A673 (cell line): ENCODE results near the gene KLHL35. TPM values are rescaled to one million over a fixed set of nuclear protein-coding genes. Genes with fewer than 3 reads are reported as not detected.

Experiments used
- BruUV-seq: library from RNA; stranded (reverse); fragments of 400-500 nt; replicated peaks from 2 replicates; lab custom pipeline; 2021; lab: Mats Ljungman, UMichigan
- CTCF ChIA-PET: fragments of 300-600 bp; sonication (Branson Sonifier 250); formaldehyde crosslinking; loops from one replicate; lab custom pipeline; 2022; ENCODE audit warnings: antibody characterized with exemption; lab: Charles Lee
- POLR2A ChIA-PET: fragments of 300-600 bp; sonication (Branson Sonifier 250); formaldehyde crosslinking; loops from one replicate; lab custom pipeline; 2022; ENCODE audit warnings: antibody characterized with exemption; ENCODE audit not compliant: low non-redundant PET; lab: Charles Lee
- DNase-seq: peaks from one replicate; pipeline ENCODE4 v3.0.0-alpha.2; 2015; ENCODE audit warnings: low spot score
- H3K27ac ChIP-seq: fragments of 200-600 bp; sonication (generic); 2 replicates; pipeline ENCODE4 v1.5.1; 2016; ENCODE audit warnings: mixed run types, low read depth, mild to moderate bottlenecking, mixed read lengths, antibody characterized with exemption, low read length; ENCODE audit not compliant: poor library complexity, severe bottlenecking
- H3K27me3 ChIP-seq: fragments of 200-600 bp; sonication (generic); replicated peaks from 2 replicates; pipeline ENCODE4 v1.6.1; 2017; ENCODE audit warnings: mixed run types, low read depth, mild to moderate bottlenecking, mixed read lengths, antibody characterized with exemption, low read length; ENCODE audit not compliant: insufficient read depth, poor library complexity
- H3K36me3 ChIP-seq: fragments of 200-600 bp; sonication (generic); 2 replicates; pipeline ENCODE4 v1.6.1; 2016; ENCODE audit warnings: mixed run types, mild to moderate bottlenecking, mixed read lengths, antibody characterized with exemption, low read length; ENCODE audit not compliant: insufficient read depth, poor library complexity, severe bottlenecking
- H3K4me1 ChIP-seq: fragments of 200-600 bp; sonication (generic); 2 replicates; pipeline ENCODE4 v1.6.1; 2017; ENCODE audit warnings: mixed run types, mild to moderate bottlenecking, mixed read lengths, antibody characterized with exemption, low read length; ENCODE audit not compliant: insufficient read depth, poor library complexity, severe bottlenecking
- H3K4me3 ChIP-seq: fragments of 200-600 bp; sonication (generic); 2 replicates; pipeline ENCODE4 v1.5.1; 2016; ENCODE audit warnings: low read depth, mixed run types, mild to moderate bottlenecking, mixed read lengths, low read length; ENCODE audit not compliant: poor library complexity, severe bottlenecking
- H3K9me3 ChIP-seq: fragments of 200-600 bp; sonication (generic); 2 replicates; pipeline ENCODE4 v1.6.1; 2016; ENCODE audit warnings: mixed run types, low read depth, mild to moderate bottlenecking, mixed read lengths, antibody characterized with exemption, low read length; ENCODE audit not compliant: poor library complexity, severe bottlenecking
- EZH2 ChIP-seq: fragments of 200-600 bp; sonication (generic); IDR thresholded peaks from 2 replicates; pipeline ENCODE4 v1.6.1; 2017; ENCODE audit warnings: borderline replicate concordance, low read depth, mild to moderate bottlenecking, mixed read lengths, antibody characterized with exemption, low read length; ENCODE audit not compliant: poor library complexity, severe bottlenecking
- intact Hi-C: fragments of 100-400 bp; cut with micrococcal nuclease; formaldehyde crosslinking; loops from one replicate; pipeline ENCODE4 v1.10.0; 2022; ENCODE audit not compliant: unreplicated experiment
- total RNA-seq: library from RNA; stranded (reverse); gene quantifications from 2 replicates; pipeline ENCODE4 v1.2.3, GENCODE V29; 2021
- TF ChIP-seq, protein P1 (sequence below): fragments of 300-800, 200-600 bp; sonication (generic); conservative IDR thresholded peaks from 2 replicates; pipeline ENCODE4 v1.5.1; 2017; ENCODE audit warnings: low read depth, mild to moderate bottlenecking, antibody characterized with exemption, low read length, moderate library complexity, mixed read lengths

KLHL35 gene
- total RNA-seq, 1 experiment from 2014 or later, result 0.88 TPM

DNA sequence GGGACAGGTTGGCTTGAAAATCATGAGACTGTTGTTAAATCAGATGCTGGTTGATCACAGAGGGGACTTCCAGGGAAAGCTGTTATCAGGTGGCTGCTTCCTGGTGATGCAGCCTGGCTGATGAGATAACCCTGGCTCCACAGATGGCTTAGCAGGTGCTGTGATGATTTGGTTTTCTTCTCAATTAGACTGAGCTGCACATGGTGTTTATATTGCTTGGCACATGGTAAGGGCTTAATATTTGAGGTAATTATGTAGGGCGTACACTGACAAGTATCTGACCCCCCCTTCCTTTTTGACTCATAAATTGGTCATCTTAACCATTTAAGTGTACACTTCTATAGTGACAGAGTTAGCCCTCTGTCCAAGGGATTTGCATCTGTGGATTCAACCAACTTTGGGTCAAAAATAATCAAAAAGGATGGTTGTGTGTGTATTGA lies 26.6 kb downstream of the KLHL35 start:
- CTCF ChIA-PET, result no interaction called here
- intact Hi-C loops, result no loop called here
- BruUV-seq, result no TSS peak

DNA sequence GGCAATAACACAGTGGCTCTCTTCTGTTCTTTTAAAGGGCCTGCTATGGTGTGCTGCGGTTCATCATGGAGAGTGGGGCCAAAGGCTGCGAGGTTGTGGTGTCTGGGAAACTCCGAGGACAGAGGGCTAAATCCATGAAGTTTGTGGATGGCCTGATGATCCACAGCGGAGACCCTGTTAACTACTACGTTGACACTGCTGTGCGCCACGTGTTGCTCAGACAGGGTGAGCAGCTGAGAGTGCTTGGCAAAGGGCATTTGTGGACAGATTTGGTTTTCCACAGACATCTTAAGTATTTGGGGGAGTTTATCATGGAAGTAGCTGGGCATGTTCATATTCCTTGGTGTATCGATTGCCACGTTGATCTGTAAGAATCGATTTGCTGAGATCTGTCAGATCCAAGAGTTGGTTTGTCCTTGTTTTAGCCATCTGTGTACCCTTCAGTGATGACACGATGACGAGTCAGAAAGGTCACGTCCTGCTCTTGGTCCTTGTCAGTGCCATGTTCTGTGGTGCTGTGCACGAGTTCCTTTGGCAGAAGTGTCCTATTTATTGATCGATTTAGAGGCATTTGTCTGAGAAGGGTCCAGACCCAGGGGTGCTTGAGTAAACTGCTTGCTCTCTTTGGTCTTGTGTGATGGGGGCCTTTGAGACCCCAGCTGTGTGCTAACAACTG lies 28.9 kb downstream of the KLHL35 start:
- Histone ChIP-seq H3K9me3 (no peaks in the 10 kb centered on the region), H3K4me1 (peaks cover 25% of the 10 kb centered on the region), H3K27me3 (no peaks in the 10 kb centered on the region), H3K27ac (peak overlapping the region; percentile 94), H3K4me3 (no peak overlapping the region), H3K36me3 (peaks cover 88% of the 10 kb centered on the region)
- DNase-seq, result no peak
- POLR2A ChIA-PET, result no interaction called here
- intact Hi-C loops, result no loop called here
- no peak for TF ChIP-seq EZH2
- TF ChIP-seq, protein P1, sequence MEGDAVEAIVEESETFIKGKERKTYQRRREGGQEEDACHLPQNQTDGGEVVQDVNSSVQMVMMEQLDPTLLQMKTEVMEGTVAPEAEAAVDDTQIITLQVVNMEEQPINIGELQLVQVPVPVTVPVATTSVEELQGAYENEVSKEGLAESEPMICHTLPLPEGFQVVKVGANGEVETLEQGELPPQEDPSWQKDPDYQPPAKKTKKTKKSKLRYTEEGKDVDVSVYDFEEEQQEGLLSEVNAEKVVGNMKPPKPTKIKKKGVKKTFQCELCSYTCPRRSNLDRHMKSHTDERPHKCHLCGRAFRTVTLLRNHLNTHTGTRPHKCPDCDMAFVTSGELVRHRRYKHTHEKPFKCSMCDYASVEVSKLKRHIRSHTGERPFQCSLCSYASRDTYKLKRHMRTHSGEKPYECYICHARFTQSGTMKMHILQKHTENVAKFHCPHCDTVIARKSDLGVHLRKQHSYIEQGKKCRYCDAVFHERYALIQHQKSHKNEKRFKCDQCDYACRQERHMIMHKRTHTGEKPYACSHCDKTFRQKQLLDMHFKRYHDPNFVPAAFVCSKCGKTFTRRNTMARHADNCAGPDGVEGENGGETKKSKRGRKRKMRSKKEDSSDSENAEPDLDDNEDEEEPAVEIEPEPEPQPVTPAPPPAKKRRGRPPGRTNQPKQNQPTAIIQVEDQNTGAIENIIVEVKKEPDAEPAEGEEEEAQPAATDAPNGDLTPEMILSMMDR, result no peak
- BruUV-seq, result no TSS peak
- CTCF ChIA-PET, result no interaction called here

More for the DNA sequence above, 26.6 kb downstream of the KLHL35 start:
- peaks cover 21% of the 10 kb centered on the region for H3K4me1 ChIP-seq
- no peak overlapping the region for H3K4me3 ChIP-seq
- no peak for DNase-seq
- peaks cover 77% of the 10 kb centered on the region for H3K36me3 ChIP-seq
- POLR2A ChIA-PET, result interaction anchor here (0.8 kb wide), 1 partner anchor 19 kb away, joined by 4 read pairs; no protein-coding TSS in a partner anchor
- H3K9me3 ChIP-seq, result no peaks in the 10 kb centered on the region
- TF ChIP-seq EZH2, result no peak
- TF ChIP-seq, protein P1, result no peak
- no peaks in the 10 kb centered on the region for H3K27me3 ChIP-seq
- no peak overlapping the region for H3K27ac ChIP-seq

GRCh38 chr11:75403037-75403436 lies 30.0 kb downstream of the KLHL35 start:
- TF ChIP-seq, protein P1, result no peak
- no peak for TF ChIP-seq EZH2
- peak overlapping the region; percentile 70 for H3K4me3 ChIP-seq
- intact Hi-C loops, result no loop called here
- H3K27me3 ChIP-seq, result no peaks in the 10 kb centered on the region
- H3K27ac ChIP-seq, result peak overlapping the region; percentile 94
- ChIA-PET POLR2A (no interaction called here), CTCF (interaction anchor here (0.9 kb wide), 1 partner anchor 14 kb away, joined by 4 read pairs; no protein-coding TSS in a partner anchor)
- no TSS peak for BruUV-seq
- no peak for DNase-seq
- H3K9me3 ChIP-seq, result no peaks in the 10 kb centered on the region
- peaks cover 78% of the 10 kb centered on the region for H3K36me3 ChIP-seq
- H3K4me1 ChIP-seq, result peaks cover 25% of the 10 kb centered on the region
